HepG2 (cell line): Measurements from ENCODE around the gene CNPY4. TPM values are rescaled to one million over a fixed set of nuclear protein-coding genes. Genes with fewer than 3 reads are reported as not detected.

Source experiments
- CHCHD3 ChIP-seq: sonication (generic); formaldehyde crosslinking; IDR thresholded peaks from 2 replicates; pipeline ENCODE4 v1.8.0; 2022; ENCODE audit warnings: mild to moderate bottlenecking, missing genetic modification reagents, moderate library complexity
- FOXK2 ChIP-seq: fragments of 450-650 bp; IDR thresholded peaks from 2 replicates; pipeline ENCODE4 v1.6.1; 2016
- HHEX ChIP-seq: IDR thresholded peaks from 2 replicates; pipeline ENCODE4 v1.6.1; 2016; ENCODE audit warnings: control low read depth
- HOXA9 ChIP-seq: sonication (generic); formaldehyde crosslinking; IDR thresholded peaks from 2 replicates; pipeline ENCODE4 v1.8.1; 2022; ENCODE audit warnings: missing genetic modification reagents, mild to moderate bottlenecking, moderate library complexity, borderline replicate concordance
- PRPF4 ChIP-seq: fragments of 200-400 bp; formaldehyde crosslinking; IDR thresholded peaks from 2 replicates; pipeline ENCODE4 v1.6.1; 2016; ENCODE audit warnings: low read length, low read depth; ENCODE audit not compliant: poor library complexity, severe bottlenecking
- ZFP36 ChIP-seq: fragments of 150-350 bp; IDR thresholded peaks from 2 replicates; pipeline ENCODE4 v1.6.1; 2018; ENCODE audit warnings: borderline replicate concordance, low read length, low read depth; ENCODE audit not compliant: partially characterized antibody
- ZNF616 ChIP-seq: sonication (generic); formaldehyde crosslinking; IDR thresholded peaks from 2 replicates; pipeline ENCODE4 v1.5.0; 2020; ENCODE audit warnings: low read depth, mild to moderate bottlenecking, missing genetic modification reagents
- ZNF644 ChIP-seq: IDR thresholded peaks from 2 replicates; pipeline ENCODE4 v1.6.1; 2016; ENCODE audit warnings: low read depth
- ZNF703 ChIP-seq: sonication (generic); formaldehyde crosslinking; IDR thresholded peaks from 2 replicates; pipeline ENCODE4 v1.5.1; 2020; ENCODE audit warnings: missing genetic modification reagents, mild to moderate bottlenecking, moderate library complexity, borderline replicate concordance
- ZNF790 ChIP-seq: sonication (generic); formaldehyde crosslinking; IDR thresholded peaks from 2 replicates; pipeline ENCODE4 v1.8.0; 2022; ENCODE audit warnings: missing genetic modification reagents, mild to moderate bottlenecking, borderline replicate concordance
- polyA plus RNA-seq, 8 experiments: library from polyadenylated mRNA; depleted of rRNA in 3 of 8; stranded (reverse) in 7 of 8; unstranded in 1 of 8; fragments of >200 nt; fragmentation: Illumina TruSeq in 4 of 8; extraction: Trizol in 4 of 8; gene quantifications; 2 replicates each; pipeline versions ENCODE4 v1.2.1 to v1.2.3, GENCODE V29; 2011 to 2016; ENCODE audit warnings: low read depth in 4 of 8, missing spikeins in 1 of 8, mixed read lengths in 1 of 8; ENCODE audit not compliant: insufficient read depth in 1 of 8
- total RNA-seq, 5 experiments: library from RNA; depleted of rRNA; stranded (reverse); fragments of >200 nt; fragmentation: Illumina TruSeq; extraction: Trizol; gene quantifications; 2 replicates each; pipeline ENCODE4 v1.2.3, GENCODE V29; 2016; ENCODE audit warnings: low read depth in 1 of 5
- TF ChIP-seq, protein P1 (sequence below): sonication (generic); formaldehyde crosslinking; IDR thresholded peaks from 2 replicates; pipeline ENCODE4 v1.5.1; 2020; ENCODE audit warnings: mild to moderate bottlenecking, missing genetic modification reagents
- TF ChIP-seq, protein P2 (sequence below): sonication (generic); formaldehyde crosslinking; IDR thresholded peaks from 2 replicates; pipeline ENCODE4 v1.4.0; 2020; ENCODE audit warnings: missing genetic modification reagents, mild to moderate bottlenecking, borderline replicate concordance
- TF ChIP-seq, protein P3 (sequence below): sonication (generic); formaldehyde crosslinking; IDR thresholded peaks from 2 replicates; pipeline ENCODE4 v1.4.0; 2020; ENCODE audit warnings: mild to moderate bottlenecking, missing genetic modification reagents
- TF ChIP-seq, protein P4 (sequence below): IDR thresholded peaks from 2 replicates; pipeline ENCODE4 v1.6.1; 2018; ENCODE audit warnings: missing genetic modification reagents, mild to moderate bottlenecking, missing compliant biosample characterization
- TF ChIP-seq, protein P5 (sequence below): sonication (generic); IDR thresholded peaks from 2 replicates; pipeline ENCODE4 v1.6.1; 2016; ENCODE audit warnings: low read depth, borderline replicate concordance
- TF ChIP-seq, protein P6 (sequence below): sonication (generic); formaldehyde crosslinking; IDR thresholded peaks from 2 replicates; pipeline ENCODE4 v1.8.1; 2023; ENCODE audit warnings: mild to moderate bottlenecking, missing genetic modification reagents, borderline replicate concordance

Gene CNPY4
- total and polyA plus RNA-seq, 2 of the 13 experiments (the other 11 are each of a cell fraction or from before 2014, with no cell fraction given): 6.2 to 12.7 TPM

DNA sequence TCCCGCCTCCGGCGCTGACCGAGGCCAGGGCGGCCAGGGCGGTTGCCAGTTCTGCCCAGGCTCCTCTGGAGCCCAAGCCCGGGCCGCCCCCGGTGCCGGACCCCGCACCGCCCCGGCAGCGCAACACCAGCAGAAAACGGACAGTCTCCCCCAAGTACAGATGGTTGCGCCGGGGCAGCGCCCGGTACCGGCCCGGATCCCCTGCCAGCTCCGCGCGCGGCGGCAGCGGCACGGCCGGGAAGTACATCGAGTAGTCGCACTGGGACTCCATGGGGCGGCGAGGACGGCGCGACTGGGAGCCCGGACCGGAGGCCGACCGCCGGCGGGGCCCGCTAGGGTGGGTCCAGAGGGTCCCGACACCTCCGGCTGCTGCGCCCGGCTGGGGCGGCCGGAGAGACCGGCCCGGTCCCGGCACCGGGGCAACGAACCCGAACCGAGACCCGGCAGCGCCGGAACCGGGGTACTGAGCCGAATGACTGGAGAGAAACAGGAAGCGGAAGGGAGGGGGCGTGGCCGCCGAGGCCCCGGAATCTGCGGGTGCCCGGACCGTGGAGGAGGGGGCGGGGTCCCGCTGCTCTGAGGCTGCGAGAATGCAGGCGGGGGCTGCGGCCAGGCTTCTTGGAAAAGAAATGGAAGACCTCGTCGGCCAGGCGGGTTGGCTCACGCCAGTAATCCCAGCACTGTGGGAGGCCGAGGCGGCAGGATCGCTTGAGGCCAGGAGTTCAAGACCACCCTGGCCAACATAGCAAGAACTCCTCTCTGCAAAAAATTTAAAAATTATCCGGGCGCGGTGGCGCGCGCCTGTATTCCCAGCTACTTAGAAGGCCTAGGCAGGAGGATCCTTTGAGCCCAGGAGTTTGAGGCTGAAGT, 39.0 kb downstream of the CNPY4 start, which contains the start of gene TRAPPC14 (continued):
- TF ChIP-seq, protein P1, sequence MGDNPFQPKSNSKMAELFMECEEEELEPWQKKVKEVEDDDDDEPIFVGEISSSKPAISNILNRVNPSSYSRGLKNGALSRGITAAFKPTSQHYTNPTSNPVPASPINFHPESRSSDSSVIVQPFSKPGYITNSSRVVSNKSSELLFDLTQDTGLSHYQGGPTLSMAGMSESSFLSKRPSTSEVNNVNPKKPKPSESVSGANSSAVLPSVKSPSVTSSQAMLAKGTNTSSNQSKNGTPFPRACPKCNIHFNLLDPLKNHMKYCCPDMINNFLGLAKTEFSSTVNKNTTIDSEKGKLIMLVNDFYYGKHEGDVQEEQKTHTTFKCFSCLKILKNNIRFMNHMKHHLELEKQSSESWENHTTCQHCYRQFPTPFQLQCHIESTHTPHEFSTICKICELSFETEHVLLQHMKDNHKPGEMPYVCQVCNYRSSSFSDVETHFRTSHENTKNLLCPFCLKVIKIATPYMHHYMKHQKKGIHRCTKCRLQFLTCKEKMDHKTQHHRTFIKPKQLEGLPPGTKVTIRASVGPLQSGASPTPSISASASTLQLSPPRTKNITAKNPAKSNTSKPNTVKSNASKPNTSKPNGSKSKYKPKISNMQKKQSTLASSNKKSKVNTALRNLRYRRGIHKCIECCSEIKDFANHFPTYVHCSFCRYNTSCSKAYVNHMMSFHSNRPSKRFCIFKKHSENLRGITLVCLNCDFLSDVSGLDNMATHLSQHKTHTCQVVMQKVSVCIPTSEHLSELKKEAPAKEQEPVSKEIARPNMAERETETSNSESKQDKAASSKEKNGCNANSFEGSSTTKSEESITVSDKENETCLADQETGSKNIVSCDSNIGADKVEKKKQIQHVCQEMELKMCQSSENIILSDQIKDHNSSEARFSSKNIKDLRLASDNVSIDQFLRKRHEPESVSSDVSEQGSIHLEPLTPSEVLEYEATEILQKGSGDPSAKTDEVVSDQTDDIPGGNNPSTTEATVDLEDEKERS (CRISPR knock-in tag): no peak
- TF ChIP-seq, protein P2, sequence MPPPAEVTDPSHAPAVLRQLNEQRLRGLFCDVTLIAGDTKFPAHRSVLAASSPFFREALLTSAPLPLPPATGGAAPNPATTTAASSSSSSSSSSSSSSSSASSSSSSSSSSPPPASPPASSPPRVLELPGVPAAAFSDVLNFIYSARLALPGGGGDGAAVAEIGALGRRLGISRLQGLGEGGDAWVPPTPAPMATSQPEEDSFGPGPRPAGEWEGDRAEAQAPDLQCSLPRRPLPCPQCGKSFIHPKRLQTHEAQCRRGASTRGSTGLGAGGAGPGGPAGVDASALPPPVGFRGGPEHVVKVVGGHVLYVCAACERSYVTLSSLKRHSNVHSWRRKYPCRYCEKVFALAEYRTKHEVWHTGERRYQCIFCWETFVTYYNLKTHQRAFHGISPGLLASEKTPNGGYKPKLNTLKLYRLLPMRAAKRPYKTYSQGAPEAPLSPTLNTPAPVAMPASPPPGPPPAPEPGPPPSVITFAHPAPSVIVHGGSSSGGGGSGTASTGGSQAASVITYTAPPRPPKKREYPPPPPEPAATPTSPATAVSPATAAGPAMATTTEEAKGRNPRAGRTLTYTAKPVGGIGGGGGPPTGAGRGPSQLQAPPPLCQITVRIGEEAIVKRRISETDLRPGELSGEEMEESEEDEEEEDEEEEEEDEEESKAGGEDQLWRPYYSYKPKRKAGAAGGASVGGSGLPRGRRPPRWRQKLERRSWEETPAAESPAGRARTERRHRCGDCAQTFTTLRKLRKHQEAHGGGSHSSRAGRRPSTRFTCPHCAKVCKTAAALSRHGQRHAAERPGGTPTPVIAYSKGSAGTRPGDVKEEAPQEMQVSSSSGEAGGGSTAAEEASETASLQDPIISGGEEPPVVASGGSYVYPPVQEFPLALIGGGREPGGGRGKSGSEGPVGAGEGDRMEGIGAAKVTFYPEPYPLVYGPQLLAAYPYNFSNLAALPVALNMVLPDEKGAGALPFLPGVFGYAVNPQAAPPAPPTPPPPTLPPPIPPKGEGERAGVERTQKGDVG (CRISPR knock-in tag): no peak
- TF ChIP-seq PRPF4: no peak
- no peak for TF ChIP-seq ZFP36
- TF ChIP-seq ZNF616 (CRISPR knock-in tag): no peak
- TF ChIP-seq, protein P3, sequence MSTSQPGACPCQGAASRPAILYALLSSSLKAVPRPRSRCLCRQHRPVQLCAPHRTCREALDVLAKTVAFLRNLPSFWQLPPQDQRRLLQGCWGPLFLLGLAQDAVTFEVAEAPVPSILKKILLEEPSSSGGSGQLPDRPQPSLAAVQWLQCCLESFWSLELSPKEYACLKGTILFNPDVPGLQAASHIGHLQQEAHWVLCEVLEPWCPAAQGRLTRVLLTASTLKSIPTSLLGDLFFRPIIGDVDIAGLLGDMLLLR (CRISPR knock-in tag): no peak; the same call in 1 of the 2 replicates
- no peak for TF ChIP-seq HOXA9 (CRISPR knock-in tag)
- TF ChIP-seq FOXK2: no peak
- TF ChIP-seq HHEX: no peak
- TF ChIP-seq, protein P4, sequence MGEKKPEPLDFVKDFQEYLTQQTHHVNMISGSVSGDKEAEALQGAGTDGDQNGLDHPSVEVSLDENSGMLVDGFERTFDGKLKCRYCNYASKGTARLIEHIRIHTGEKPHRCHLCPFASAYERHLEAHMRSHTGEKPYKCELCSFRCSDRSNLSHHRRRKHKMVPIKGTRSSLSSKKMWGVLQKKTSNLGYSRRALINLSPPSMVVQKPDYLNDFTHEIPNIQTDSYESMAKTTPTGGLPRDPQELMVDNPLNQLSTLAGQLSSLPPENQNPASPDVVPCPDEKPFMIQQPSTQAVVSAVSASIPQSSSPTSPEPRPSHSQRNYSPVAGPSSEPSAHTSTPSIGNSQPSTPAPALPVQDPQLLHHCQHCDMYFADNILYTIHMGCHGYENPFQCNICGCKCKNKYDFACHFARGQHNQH: peak; percentile 65; the same call in 1 of the 2 replicates
- no peak for TF ChIP-seq CHCHD3 (CRISPR knock-in tag)
- TF ChIP-seq ZNF703 (CRISPR knock-in tag): no peak
- TF ChIP-seq, protein P5, sequence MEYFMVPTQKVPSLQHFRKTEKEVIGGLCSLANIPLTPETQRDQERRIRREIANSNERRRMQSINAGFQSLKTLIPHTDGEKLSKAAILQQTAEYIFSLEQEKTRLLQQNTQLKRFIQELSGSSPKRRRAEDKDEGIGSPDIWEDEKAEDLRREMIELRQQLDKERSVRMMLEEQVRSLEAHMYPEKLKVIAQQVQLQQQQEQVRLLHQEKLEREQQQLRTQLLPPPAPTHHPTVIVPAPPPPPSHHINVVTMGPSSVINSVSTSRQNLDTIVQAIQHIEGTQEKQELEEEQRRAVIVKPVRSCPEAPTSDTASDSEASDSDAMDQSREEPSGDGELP: no peak
- TF ChIP-seq, protein P6, sequence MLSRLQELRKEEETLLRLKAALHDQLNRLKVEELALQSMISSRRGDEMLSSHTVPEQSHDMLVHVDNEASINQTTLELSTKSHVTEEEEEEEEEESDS (CRISPR knock-in tag): no peak
- no peak for TF ChIP-seq ZNF790 (CRISPR knock-in tag)
- no peak for TF ChIP-seq ZNF644 (CRISPR knock-in tag)
